ENCODE data around the gene APOM.

The APOM gene

GRCh38 chr6:31631209-31631608 is 24.5 kb upstream of the APOM start:
- DNase-seq (ENCODE audit: low read depth in 2 of 2) = no peak

GRCh38 chr6:31631681-31632278 is 23.9 kb upstream of the APOM start:
- DNase-seq (ENCODE audit: low read depth in 2 of 2) = no peak

- DNase-seq (ENCODE audit: low read depth in 2 of 2) = no peak
Observed at GRCh38 chr6:31632279-31632946, 23.3 kb upstream of the APOM start.

- no peak for DNase-seq (ENCODE audit: low read depth in 2 of 2)
Observed at GRCh38 chr6:31633447-31633846, 22.2 kb upstream of the APOM start.

- DNase-seq (ENCODE audit: low read depth in 2 of 2) = no peak
Observed at GRCh38 chr6:31634131-31634530, 21.6 kb upstream of the APOM start.

GRCh38 chr6:31634969-31635575 is 20.6 kb upstream of the APOM start:
- DNase-seq (ENCODE audit: low read depth in 2 of 2) = no peak

- DNase-seq (ENCODE audit: low read depth in 2 of 2) = no peak
Observed at GRCh38 chr6:31636698-31637596, 18.7 kb upstream of the APOM start.

GRCh38 chr6:31639043-31639442 is 16.7 kb upstream of the APOM start:
- DNase-seq (ENCODE audit: low read depth in 2 of 2) = no peak

GRCh38 chr6:31639449-31639861 is 16.2 kb upstream of the APOM start:
- peak in 1 of 2 donors; percentile 33 for DNase-seq (ENCODE audit: low read depth in 2 of 2)

GRCh38 chr6:31640612-31641011 is 15.1 kb upstream of the APOM start:
- no peak for DNase-seq (ENCODE audit: low read depth in 2 of 2)

GRCh38 chr6:31641370-31641769 is 14.3 kb upstream of the APOM start:
- DNase-seq (ENCODE audit: low read depth in 2 of 2) = no peak

- no peak for DNase-seq (ENCODE audit: low read depth in 2 of 2)
Observed at GRCh38 chr6:31642798-31643570, 12.7 kb upstream of the APOM start.

GRCh38 chr6:31643818-31644454 is 11.8 kb upstream of the APOM start:
- DNase-seq (ENCODE audit: low read depth in 2 of 2) = no peak

GRCh38 chr6:31645325-31645724 is 10.4 kb upstream of the APOM start:
- DNase-seq (ENCODE audit: low read depth in 2 of 2) = no peak

GRCh38 chr6:31651602-31652191 is 4.0 kb upstream of the APOM start:
- DNase-seq (ENCODE audit: low read depth in 2 of 2) = peak; percentile 41 to 58

- DNase-seq (ENCODE audit: low read depth in 2 of 2) = peak; percentile 74 to 79
Observed at GRCh38 chr6:31652925-31653724, 2.6 kb upstream of the APOM start.

- no peak for DNase-seq (ENCODE audit: low read depth in 2 of 2)
Observed at GRCh38 chr6:31654574-31655348, 933 bp upstream of the APOM start.

GRCh38 chr6:31657406-31658157 is 1.9 kb downstream of the APOM start:
- no peak for DNase-seq (ENCODE audit: low read depth in 2 of 2)
